ENCODE results near the gene PDZD4. TPM values are rescaled to one million over a fixed set of nuclear protein-coding genes. Genes with fewer than 3 reads are reported as not detected.
A peak's percentile ranks its signal among the peaks of the same experiment; 100 is the strongest.

Gene PDZD4
- total and polyA plus RNA-seq, 9 of the 15 experiments (the other 6 are each of a cell fraction or from before 2014, with no cell fraction given), result 0.05 to 0.38 (median 0.07) TPM; not detected in 5

DNA sequence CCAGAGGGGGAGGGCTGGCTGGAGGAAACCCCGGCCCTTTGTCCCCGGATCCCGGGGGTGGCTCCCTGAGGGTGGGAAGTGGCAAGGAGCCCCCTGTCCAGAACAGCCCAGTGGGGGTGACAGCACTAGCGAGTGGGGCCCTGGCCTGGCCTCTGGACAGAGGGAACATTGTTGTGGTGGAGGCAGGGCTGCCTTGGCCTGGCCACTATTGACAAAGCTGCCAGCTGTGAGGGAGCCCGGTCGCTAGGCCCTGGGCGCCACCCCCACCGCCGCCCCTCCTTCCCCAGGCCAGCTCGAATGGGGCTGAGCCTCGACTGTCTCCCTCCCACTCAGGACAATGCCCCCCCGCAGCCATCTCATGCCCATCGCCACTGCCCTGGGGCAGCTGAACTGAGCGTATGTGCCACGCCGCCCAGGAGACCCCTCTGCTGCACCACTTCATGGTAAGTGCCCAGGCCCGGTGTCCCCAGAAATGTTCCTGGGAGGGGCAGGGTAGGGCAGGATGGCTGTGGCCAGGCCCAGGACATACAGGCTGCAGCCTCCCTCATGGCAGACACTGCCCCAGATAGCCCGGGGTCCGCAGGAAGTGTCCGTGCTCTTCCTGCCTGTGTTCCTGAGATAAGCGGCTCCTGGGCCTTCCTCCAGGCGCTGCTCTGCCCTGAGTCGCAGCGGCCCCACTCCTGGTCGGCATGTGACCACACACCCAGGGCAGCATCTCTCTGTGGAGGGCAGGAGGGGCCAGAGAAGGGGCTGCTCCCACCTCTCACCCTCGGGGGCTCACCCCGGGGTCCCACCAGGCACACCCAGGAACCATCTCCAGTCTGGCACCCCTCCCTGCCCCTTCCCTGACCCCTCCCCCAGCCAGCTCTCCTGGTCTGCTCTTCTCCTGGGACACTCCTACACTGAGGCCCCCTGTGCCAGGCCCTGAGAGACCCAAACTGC lies 64.9 kb downstream of the PDZD4 start (continued):
- TF ChIP-seq ZBTB49 (CRISPR knock-in tag; IDR thresholded peaks at IDR 0.05; ENCODE audit: borderline replicate concordance) (no peak), JUND (IDR thresholded peaks at IDR 0.05; ENCODE audit: borderline replicate concordance, low read depth, low read length) (peak; percentile 45; the same call in 1 of the 2 replicates), JUND (tag; IDR thresholded peaks at IDR 0.05; ENCODE audit: borderline replicate concordance, low read depth, low read length) (no peak; the same call in 2 of the 3 replicates), ZNF165 (CRISPR knock-in tag; IDR thresholded peaks at IDR 0.05; ENCODE audit: borderline replicate concordance) (no peak), HBP1 (CRISPR knock-in tag; IDR thresholded peaks at IDR 0.05) (no peak; the same call in 1 of the 2 replicates), ZFP36 (IDR thresholded peaks at IDR 0.05; ENCODE audit: low read depth, low read length, partially characterized antibody) (no peak), CBX8 (IDR thresholded peaks at IDR 0.05; ENCODE audit: borderline replicate concordance, extremely low read depth, low read depth, low read length, poor library complexity, severe bottlenecking) (no peak), SMARCA4 (IDR thresholded peaks at IDR 0.05) (peak; percentile 82), ZNF780A (CRISPR knock-in tag; IDR thresholded peaks at IDR 0.05) (no peak), SMARCB1 (IDR thresholded peaks at IDR 0.05; ENCODE audit: insufficient read length, low read depth) (no peak), SIN3B (IDR thresholded peaks at IDR 0.05; ENCODE audit: low read depth) (no peak), THRB (CRISPR knock-in tag; conservative IDR thresholded peaks at IDR 0.05) (no peak), CCNT2 (IDR thresholded peaks at IDR 0.05; ENCODE audit: borderline replicate concordance, extremely low read depth, insufficient read length, low read depth, low read length) (peak; percentile 89), ZBTB12 (CRISPR knock-in tag; IDR thresholded peaks at IDR 0.05) (no peak)
- TF ChIP-seq, protein P1, sequence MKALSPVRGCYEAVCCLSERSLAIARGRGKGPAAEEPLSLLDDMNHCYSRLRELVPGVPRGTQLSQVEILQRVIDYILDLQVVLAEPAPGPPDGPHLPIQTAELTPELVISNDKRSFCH (CRISPR knock-in tag; IDR thresholded peaks at IDR 0.05), result no peak
- TF ChIP-seq, protein P1 (tag; IDR thresholded peaks at IDR 0.05), result peak; percentile 71; the same call in 1 of the 2 replicates
- TF ChIP-seq, protein P2, sequence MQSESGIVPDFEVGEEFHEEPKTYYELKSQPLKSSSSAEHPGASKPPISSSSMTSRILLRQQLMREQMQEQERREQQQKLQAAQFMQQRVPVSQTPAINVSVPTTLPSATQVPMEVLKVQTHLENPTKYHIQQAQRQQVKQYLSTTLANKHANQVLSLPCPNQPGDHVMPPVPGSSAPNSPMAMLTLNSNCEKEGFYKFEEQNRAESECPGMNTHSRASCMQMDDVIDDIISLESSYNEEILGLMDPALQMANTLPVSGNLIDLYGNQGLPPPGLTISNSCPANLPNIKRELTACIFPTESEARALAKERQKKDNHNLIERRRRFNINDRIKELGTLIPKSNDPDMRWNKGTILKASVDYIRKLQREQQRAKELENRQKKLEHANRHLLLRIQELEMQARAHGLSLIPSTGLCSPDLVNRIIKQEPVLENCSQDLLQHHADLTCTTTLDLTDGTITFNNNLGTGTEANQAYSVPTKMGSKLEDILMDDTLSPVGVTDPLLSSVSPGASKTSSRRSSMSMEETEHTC (IDR thresholded peaks at IDR 0.05), result 0 out of 2 replicates have a peak, but pooled peaks have one; percentile 26

Data from K562 (cell line).